KOPT-K1 (cell line): ENCODE measurements around the gene TRIM29.

Experiments
- H3K27ac ChIP-seq: fragments of 200-600 bp; sonication (generic); 2 replicates; pipeline ENCODE4 v1.5.1; 2016; ENCODE audit warnings: antibody characterized with exemption, mild to moderate bottlenecking, low read depth, low read length; ENCODE audit not compliant: poor library complexity, severe bottlenecking
- H3K36me3 ChIP-seq: fragments of 200-600 bp; sonication (generic); 2 replicates; pipeline ENCODE4 v1.5.1; 2017; ENCODE audit warnings: antibody characterized with exemption, mild to moderate bottlenecking, low read length, moderate library complexity; ENCODE audit not compliant: insufficient read depth
- H3K9me3 ChIP-seq: fragments of 200-600 bp; sonication (generic); 2 replicates; pipeline ENCODE4 v1.5.1; 2017; ENCODE audit warnings: antibody characterized with exemption, low read length, mild to moderate bottlenecking; ENCODE audit not compliant: insufficient read depth, poor library complexity, severe bottlenecking

The TRIM29 gene

GRCh38 chr11:120179057-120179672 lies 41.3 kb upstream of the TRIM29 start:
- H3K27ac ChIP-seq, result no peak overlapping the region
- H3K36me3 ChIP-seq, result no peaks in the 10 kb centered on the region
- no peaks in the 10 kb centered on the region for H3K9me3 ChIP-seq

GRCh38 chr11:120178561-120179056 lies 40.7 kb upstream of the TRIM29 start:
- Histone ChIP-seq H3K27ac (no peak overlapping the region), H3K9me3 (no peaks in the 10 kb centered on the region)

GRCh38 chr11:120174866-120175265 lies 37.0 kb upstream of the TRIM29 start:
- no peaks in the 10 kb centered on the region for H3K36me3 ChIP-seq
- H3K9me3 ChIP-seq, result no peaks in the 10 kb centered on the region
- no peak overlapping the region for H3K27ac ChIP-seq

More at GRCh38 chr11:120178561-120179056, 40.7 kb upstream of the TRIM29 start:
- H3K36me3 ChIP-seq, result no peaks in the 10 kb centered on the region

- no peaks in the 10 kb centered on the region for H3K9me3 ChIP-seq
- no peak overlapping the region for H3K27ac ChIP-seq
- H3K36me3 ChIP-seq, result no peaks in the 10 kb centered on the region
Observed at GRCh38 chr11:120173807-120174206, 35.9 kb upstream of the TRIM29 start.

GRCh38 chr11:120173019-120173705 lies 35.2 kb upstream of the TRIM29 start:
- no peak overlapping the region for H3K27ac ChIP-seq
- H3K9me3 ChIP-seq, result no peaks in the 10 kb centered on the region
- H3K36me3 ChIP-seq, result no peaks in the 10 kb centered on the region

- Histone ChIP-seq H3K9me3 (no peaks in the 10 kb centered on the region), H3K27ac (no peak overlapping the region), H3K36me3 (no peaks in the 10 kb centered on the region)
Observed at GRCh38 chr11:120172054-120172911, 34.4 kb upstream of the TRIM29 start.

GRCh38 chr11:120170741-120171261 lies 32.9 kb upstream of the TRIM29 start:
- H3K27ac ChIP-seq, result no peak overlapping the region
- H3K9me3 ChIP-seq, result no peaks in the 10 kb centered on the region
- no peaks in the 10 kb centered on the region for H3K36me3 ChIP-seq

- Histone ChIP-seq H3K9me3 (no peaks in the 10 kb centered on the region), H3K27ac (no peak overlapping the region), H3K36me3 (no peaks in the 10 kb centered on the region)
Observed at GRCh38 chr11:120169981-120170698, 32.2 kb upstream of the TRIM29 start.

GRCh38 chr11:120168960-120169681 lies 31.2 kb upstream of the TRIM29 start:
- H3K9me3 ChIP-seq, result no peaks in the 10 kb centered on the region
- H3K36me3 ChIP-seq, result no peaks in the 10 kb centered on the region
- no peak overlapping the region for H3K27ac ChIP-seq

- H3K36me3 ChIP-seq, result no peaks in the 10 kb centered on the region
- H3K27ac ChIP-seq, result no peak overlapping the region
- H3K9me3 ChIP-seq, result no peaks in the 10 kb centered on the region
Observed at GRCh38 chr11:120168108-120168959, 30.4 kb upstream of the TRIM29 start.

- H3K27ac ChIP-seq, result no peak overlapping the region
- H3K9me3 ChIP-seq, result no peaks in the 10 kb centered on the region
- H3K36me3 ChIP-seq, result no peaks in the 10 kb centered on the region
Observed at GRCh38 chr11:120167659-120168058, 29.7 kb upstream of the TRIM29 start.

GRCh38 chr11:120160436-120160835 lies 22.5 kb upstream of the TRIM29 start:
- Histone ChIP-seq H3K36me3 (no peaks in the 10 kb centered on the region), H3K9me3 (peaks cover 4% of the 10 kb centered on the region), H3K27ac (no peak overlapping the region)

- Histone ChIP-seq H3K36me3 (no peaks in the 10 kb centered on the region), H3K27ac (no peak overlapping the region), H3K9me3 (no peaks in the 10 kb centered on the region)
Observed at GRCh38 chr11:120153221-120153620, 15.3 kb upstream of the TRIM29 start.
